ENCODE data around the gene VPS51. TPM values are rescaled to one million over a fixed set of nuclear protein-coding genes. Genes with fewer than 3 reads are reported as not detected.
"Not testable (repeated sequence)": the region's sequence is repeated elsewhere in the genome, so short reads cannot be mapped to it uniquely, and the experiment has no call there.

Gene VPS51
- total RNA-seq, 1 experiment from 2014 or later: 139 TPM

GRCh38 chr11:65133724-65134123 is 37.7 kb downstream of the VPS51 start:
- DNase-seq (ENCODE audit: low read depth): no peak

GRCh38 chr11:65134240-65134951 is 38.4 kb downstream of the VPS51 start, which contains the start of gene SYVN1:
SYVN1 (minus strand) TSS chr11:65134519; CDS start chr11:65133601, 918 bp downstream.
- DNase-seq (ENCODE audit: low read depth): peak; percentile 78

- DNase-seq (ENCODE audit: low read depth): peak; percentile 98
Observed at GRCh38 chr11:65134952-65135632, 39.1 kb downstream of the VPS51 start.

- DNase-seq (ENCODE audit: low read depth): no peak
Observed at GRCh38 chr11:65135633-65136145, 39.7 kb downstream of the VPS51 start.

- no peak for DNase-seq (ENCODE audit: low read depth)
Observed at GRCh38 chr11:65136515-65137096, 40.6 kb downstream of the VPS51 start.

- DNase-seq (ENCODE audit: low read depth): no peak
Observed at GRCh38 chr11:65141896-65142494, 46.0 kb downstream of the VPS51 start.

GRCh38 chr11:65147352-65148075 is 51.5 kb downstream of the VPS51 start:
- no peak for DNase-seq (ENCODE audit: low read depth)

GRCh38 chr11:65148657-65149056 is 52.6 kb downstream of the VPS51 start:
- no peak for DNase-seq (ENCODE audit: low read depth)

- DNase-seq (ENCODE audit: low read depth): not testable (repeated sequence)
Observed at GRCh38 chr11:65150131-65150508, 54.1 kb downstream of the VPS51 start.

GRCh38 chr11:65150509-65151299 is 54.7 kb downstream of the VPS51 start:
- peak; percentile 90 for DNase-seq (ENCODE audit: low read depth)

- DNase-seq (ENCODE audit: low read depth): no peak
Observed at GRCh38 chr11:65151331-65151899, 55.4 kb downstream of the VPS51 start.

GRCh38 chr11:65152122-65152521 is 56.1 kb downstream of the VPS51 start:
- DNase-seq (ENCODE audit: low read depth): no peak

GRCh38 chr11:65156256-65156655 is 60.2 kb downstream of the VPS51 start:
- no peak for DNase-seq (ENCODE audit: low read depth)

- no peak for DNase-seq (ENCODE audit: low read depth)
Observed at GRCh38 chr11:65156926-65157325, 60.9 kb downstream of the VPS51 start.

- no peak for DNase-seq (ENCODE audit: low read depth)
Observed at GRCh38 chr11:65157336-65157735, 61.3 kb downstream of the VPS51 start.

GRCh38 chr11:65159012-65159411 is 63.0 kb downstream of the VPS51 start:
- DNase-seq (ENCODE audit: low read depth): no peak

GRCh38 chr11:65160643-65161042 is 64.6 kb downstream of the VPS51 start:
- DNase-seq (ENCODE audit: low read depth): no peak

Measured in HT1080 (cell line).